Activated B cell treated with CpG ODN at 0.5 μM for 24 hours (primary cell): Measurements from ENCODE around the gene HELZ. TPM values are rescaled to one million over a fixed set of nuclear protein-coding genes. Genes with fewer than 3 reads are reported as not detected.
"Not testable (repeated sequence)": the region's sequence is repeated elsewhere in the genome, so short reads cannot be mapped to it uniquely, and the experiment has no call there.

Experiments
- ATAC-seq: fragments of 200-7000 bp; cut with Tn5 transposase; one replicate; pipeline ENCODE4 v1.10.0; 2021; ENCODE audit warnings: low read depth, mild to moderate bottlenecking, moderate library complexity
- CTCF ChIA-PET: fragments of 350-600 bp; sonication (Branson Sonifier 250); formaldehyde crosslinking; loops from one replicate; lab custom pipeline; 2021; ENCODE audit warnings: antibody characterized with exemption; lab: Charles Lee
- POLR2A ChIA-PET: fragments of 350-600 bp; sonication (Branson Sonifier 250); formaldehyde crosslinking; loops from one replicate; lab custom pipeline; 2021; ENCODE audit warnings: antibody characterized with exemption; lab: Charles Lee
- DNase-seq: peaks from one replicate; pipeline ENCODE4 v3.0.0; 2022
- H3K27ac Mint-ChIP-seq: one replicate; pipeline ENCODE4 v1.8.0; 2020; ENCODE audit warnings: mixed read lengths
- H3K27me3 Mint-ChIP-seq: one replicate; pipeline ENCODE4 v1.8.0; 2021; ENCODE audit warnings: mixed read lengths
- H3K36me3 Mint-ChIP-seq: one replicate; pipeline ENCODE4 v1.8.0; 2021; ENCODE audit warnings: low read depth, mixed read lengths
- H3K4me1 Mint-ChIP-seq: one replicate; pipeline ENCODE4 v1.8.0; 2021; ENCODE audit warnings: mixed read lengths
- H3K4me3 Mint-ChIP-seq: one replicate; pipeline ENCODE4 v1.8.0; 2020; ENCODE audit warnings: mild to moderate bottlenecking, mixed read lengths
- H3K9me3 Mint-ChIP-seq: one replicate; pipeline ENCODE4 v1.8.0; 2020; ENCODE audit warnings: mixed read lengths
- CTCF ChIP-seq: fragments of 200-600 bp; IDR thresholded peaks from one replicate; pipeline ENCODE4 v1.8.0; 2022; ENCODE audit warnings: antibody characterized with exemption, mild to moderate bottlenecking
- intact Hi-C: fragments of 100-400 bp; cut with micrococcal nuclease; formaldehyde crosslinking; loops from one replicate; pipeline ENCODE4 v1.15.1; 2024
- total RNA-seq: library from RNA; stranded (reverse); gene quantifications from 2 replicates; pipeline ENCODE4 v1.2.3, GENCODE V29; 2022

Gene HELZ
- total RNA-seq, 1 donor from 2014 or later: 69.7 TPM

GRCh38 chr17:67041941-67042899, 202.8 kb downstream of the HELZ start:
- no peaks in the 10 kb centered on the region for H3K4me1 Mint-ChIP-seq
- no peak overlapping the region for H3K27ac Mint-ChIP-seq
- no peak for TF ChIP-seq CTCF
- H3K4me3 Mint-ChIP-seq: no peak overlapping the region
- H3K36me3 Mint-ChIP-seq: no peaks in the 10 kb centered on the region
- ChIA-PET CTCF (no interaction called here), POLR2A (no interaction called here)
- no peak for DNase-seq
- no peak for ATAC-seq
- peaks cover 9% of the 10 kb centered on the region for H3K27me3 Mint-ChIP-seq
- H3K9me3 Mint-ChIP-seq: peaks cover 4% of the 10 kb centered on the region
- intact Hi-C loops: no loop called here

DNA sequence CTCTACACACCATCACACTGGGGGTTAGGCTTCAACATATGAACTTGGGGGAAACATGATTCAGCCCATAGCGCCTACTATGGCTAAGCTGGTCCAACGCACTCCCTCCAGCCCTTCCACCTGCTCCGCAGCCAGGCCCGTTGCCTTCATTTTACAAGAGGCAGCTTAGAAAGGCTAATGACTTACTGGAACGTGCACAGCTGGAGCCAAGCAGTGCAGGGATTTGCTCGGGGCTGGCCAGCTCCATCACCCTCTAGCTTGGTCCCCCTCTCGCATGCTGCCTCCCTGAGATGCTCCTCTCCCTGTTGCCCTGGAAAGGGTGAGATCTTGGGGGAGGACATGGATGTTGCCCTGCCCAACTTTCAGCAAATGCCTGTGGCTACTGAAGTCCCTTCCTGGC, 203.5 kb downstream of the HELZ start:
- Mint-ChIP-seq H3K4me3 (no peak overlapping the region), H3K27ac (no peak overlapping the region), H3K36me3 (no peaks in the 10 kb centered on the region), H3K27me3 (peaks cover 12% of the 10 kb centered on the region), H3K9me3 (no peaks in the 10 kb centered on the region), H3K4me1 (no peaks in the 10 kb centered on the region)
- POLR2A ChIA-PET: no interaction called here
- intact Hi-C loops: no loop called here
- ATAC-seq: no peak
- no peak for TF ChIP-seq CTCF
- no peak for DNase-seq
- CTCF ChIA-PET: no interaction called here

GRCh38 chr17:67041119-67041518, 203.9 kb downstream of the HELZ start:
- peaks cover 15% of the 10 kb centered on the region for H3K27me3 Mint-ChIP-seq
- POLR2A ChIA-PET, H3K27ac Mint-ChIP-seq, ATAC-seq, H3K4me1 Mint-ChIP-seq, CTCF ChIA-PET, H3K36me3 Mint-ChIP-seq, H3K9me3 Mint-ChIP-seq, intact Hi-C loops, H3K4me3 Mint-ChIP-seq, DNase-seq: not testable (repeated sequence)

GRCh38 chr17:67040652-67041051, 204.3 kb downstream of the HELZ start:
- ATAC-seq: no peak
- ChIA-PET POLR2A (no interaction called here), CTCF (no interaction called here)
- no peaks in the 10 kb centered on the region for H3K36me3 Mint-ChIP-seq
- intact Hi-C loops: no loop called here
- no peak for DNase-seq
- H3K4me1 Mint-ChIP-seq: no peaks in the 10 kb centered on the region
- H3K4me3 Mint-ChIP-seq: no peak overlapping the region
- no peaks in the 10 kb centered on the region for H3K9me3 Mint-ChIP-seq
- H3K27ac Mint-ChIP-seq: no peak overlapping the region
- peaks cover 15% of the 10 kb centered on the region for H3K27me3 Mint-ChIP-seq
- TF ChIP-seq CTCF: no peak

- peaks cover 17% of the 10 kb centered on the region for H3K27me3 Mint-ChIP-seq
- no peaks in the 10 kb centered on the region for H3K9me3 Mint-ChIP-seq
- H3K4me3 Mint-ChIP-seq: no peak overlapping the region
- DNase-seq (no peak), ATAC-seq (no peak)
- H3K36me3 Mint-ChIP-seq: no peaks in the 10 kb centered on the region
- intact Hi-C loops: no loop called here
- no peak for TF ChIP-seq CTCF
- ChIA-PET POLR2A (no interaction called here), CTCF (no interaction called here)
- H3K4me1 Mint-ChIP-seq: no peaks in the 10 kb centered on the region
- H3K27ac Mint-ChIP-seq: no peak overlapping the region
Measured at GRCh38 chr17:67038861-67039365, 206.1 kb downstream of the HELZ start.
